ENCODE data around the gene TMBIM1.
"Not testable (repeated sequence)": the region's sequence is repeated elsewhere in the genome, so short reads cannot be mapped to it uniquely, and the experiment has no call there.

The TMBIM1 gene

GRCh38 chr2:218325566-218326160 lies 33.4 kb upstream of the TMBIM1 start:
- no peaks in the 10 kb centered on the region for H3K36me3 Mint-ChIP-seq
- H3K27ac Mint-ChIP-seq = no peak overlapping the region
- H3K4me3 Mint-ChIP-seq = no peak overlapping the region
- DNase-seq (ENCODE audit: low spot score in 2 of 2) (no peak), ATAC-seq (ENCODE audit: low read depth) (no peak)
- H3K27me3 Mint-ChIP-seq = peaks cover 5% of the 10 kb centered on the region
- H3K4me1 Mint-ChIP-seq = peaks cover 39% of the 10 kb centered on the region
- H3K9me3 Mint-ChIP-seq = no peaks in the 10 kb centered on the region

DNA sequence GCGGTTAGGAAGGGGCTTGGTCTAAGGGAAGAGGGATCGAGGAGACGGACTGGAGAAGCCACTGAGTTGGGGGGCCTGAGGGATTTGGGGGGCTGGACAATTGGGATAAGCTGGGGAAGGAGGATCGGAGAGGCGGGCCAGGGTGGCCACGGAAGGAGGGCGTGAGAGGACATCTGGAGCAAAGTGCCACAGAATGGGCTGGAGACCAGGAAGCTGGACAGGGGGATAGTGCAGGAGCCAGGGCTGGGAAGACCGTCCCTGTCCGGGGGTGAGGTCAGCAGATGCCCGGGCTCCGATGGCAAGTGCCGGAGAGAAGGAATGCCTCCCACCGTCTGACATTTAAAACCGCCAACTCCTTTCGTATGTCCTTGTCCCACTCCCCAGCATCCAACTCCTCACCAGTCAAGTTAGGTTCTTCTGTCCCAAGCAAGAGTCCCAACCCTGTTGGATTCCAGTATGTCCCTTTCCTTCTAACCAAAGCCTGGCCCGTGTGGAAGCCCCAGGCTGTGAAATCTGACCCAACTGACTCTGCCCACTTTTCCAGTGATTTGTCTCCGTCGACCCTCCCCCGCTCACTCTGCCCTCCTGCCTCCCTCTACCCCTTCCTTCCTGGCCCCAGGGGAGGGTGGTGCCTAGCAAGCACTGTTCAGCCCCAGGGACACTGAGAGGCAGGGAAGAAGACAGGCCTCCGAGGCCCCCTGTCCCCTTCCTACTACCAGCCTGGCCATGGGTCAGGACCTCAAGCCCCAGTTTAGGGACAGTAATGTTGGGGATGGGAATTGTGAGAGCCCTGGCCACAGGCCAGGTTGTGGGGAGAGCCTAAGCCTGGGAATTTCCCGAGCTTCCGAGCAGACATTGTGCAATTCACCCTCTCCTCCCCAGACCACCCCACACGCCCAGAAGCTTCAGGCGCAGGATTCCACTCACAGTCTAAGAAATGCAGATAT lies 31.5 kb upstream of the TMBIM1 start:
- no peak for ATAC-seq (ENCODE audit: low read depth)
- Mint-ChIP-seq H3K4me3 (peak overlapping the region; percentile 84), H3K36me3 (no peaks in the 10 kb centered on the region), H3K4me1 (peaks cover 29% of the 10 kb centered on the region), H3K27ac (peak overlapping the region; percentile 68), H3K27me3 (peaks cover 5% of the 10 kb centered on the region), H3K9me3 (no peaks in the 10 kb centered on the region)
- no peak for DNase-seq (ENCODE audit: low spot score in 2 of 2)

DNA sequence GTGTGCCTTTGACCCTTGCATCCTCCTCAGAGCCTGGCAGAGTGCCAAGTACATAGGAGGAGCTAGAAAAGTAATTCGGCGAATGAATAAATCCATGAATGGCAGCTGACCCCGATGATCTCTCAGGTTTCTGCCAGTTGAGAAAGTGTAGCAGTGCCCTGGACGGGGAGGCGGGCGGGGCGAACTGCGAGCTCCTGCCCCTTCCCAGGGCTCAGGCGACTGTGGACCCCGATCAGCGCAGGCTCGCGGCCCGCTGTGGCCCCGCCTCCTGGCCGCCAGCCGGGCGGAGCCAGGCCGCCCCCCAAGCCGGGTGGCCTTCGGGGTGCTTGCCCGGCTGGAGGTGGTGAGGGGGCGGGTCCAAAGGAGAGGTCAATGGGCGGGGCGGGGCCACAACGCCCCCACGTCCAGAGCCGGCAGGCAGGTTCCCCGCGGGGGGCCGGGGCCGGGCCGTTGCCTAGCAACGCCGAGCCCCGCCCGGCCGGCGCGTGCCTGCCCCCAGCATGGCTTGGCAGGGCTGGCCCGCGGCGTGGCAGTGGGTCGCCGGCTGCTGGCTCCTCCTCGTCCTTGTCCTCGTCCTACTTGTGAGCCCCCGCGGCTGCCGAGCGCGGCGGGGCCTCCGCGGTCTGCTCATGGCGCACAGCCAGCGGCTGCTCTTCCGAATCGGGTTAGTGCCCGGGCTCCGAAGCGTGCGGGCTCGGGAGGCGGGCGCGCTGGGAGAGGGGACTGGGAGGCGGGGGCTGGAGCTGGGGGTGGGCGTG lies 30.6 kb upstream of the TMBIM1 start:
- Mint-ChIP-seq H3K4me3 (peak overlapping the region; percentile 84), H3K27me3 (peaks cover 5% of the 10 kb centered on the region), H3K36me3 (no peaks in the 10 kb centered on the region), H3K4me1 (peaks cover 29% of the 10 kb centered on the region), H3K9me3 (no peaks in the 10 kb centered on the region), H3K27ac (peak overlapping the region; percentile 68)
- DNase-seq (ENCODE audit: low spot score in 2 of 2) = peak; percentile 25 to 41
- ATAC-seq (ENCODE audit: low read depth) = peak; percentile 69

GRCh38 chr2:218320704-218321336 lies 28.5 kb upstream of the TMBIM1 start:
- Mint-ChIP-seq H3K9me3 (no peaks in the 10 kb centered on the region), H3K27ac (no peak overlapping the region), H3K4me1 (peaks cover 32% of the 10 kb centered on the region), H3K36me3 (no peaks in the 10 kb centered on the region), H3K4me3 (peak overlapping the region; percentile 29), H3K27me3 (peaks cover 5% of the 10 kb centered on the region)
- ATAC-seq (ENCODE audit: low read depth) (peak; percentile 57), DNase-seq (ENCODE audit: low spot score in 2 of 2) (peak in 1 of 2 donors; percentile 10)

DNA sequence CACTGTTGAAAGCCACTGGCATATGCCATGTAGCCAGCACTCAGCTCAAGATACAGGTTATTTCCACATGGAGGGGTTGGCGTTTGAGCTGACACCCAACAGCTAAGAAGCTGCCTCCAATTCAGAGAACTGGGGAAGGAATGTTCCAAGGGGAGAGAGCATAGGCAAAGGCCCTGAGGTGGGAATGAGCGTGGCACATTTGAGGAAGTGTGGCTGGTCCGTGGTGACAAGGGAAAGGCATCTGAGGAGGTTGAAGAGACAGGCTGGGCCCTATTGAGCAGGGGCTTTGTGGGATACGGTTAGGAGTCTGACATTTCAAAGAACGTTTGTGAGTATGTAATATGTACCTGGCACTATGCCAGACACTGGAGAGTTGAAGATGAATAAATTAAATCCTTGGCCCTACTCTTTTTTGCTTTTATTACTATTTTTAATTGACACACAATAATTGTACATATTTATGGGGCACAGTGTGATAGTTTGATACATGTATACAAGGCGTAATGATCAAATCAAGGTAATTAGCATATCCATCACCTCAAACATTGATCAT lies 27.6 kb upstream of the TMBIM1 start:
- no peaks in the 10 kb centered on the region for H3K36me3 Mint-ChIP-seq
- peaks cover 5% of the 10 kb centered on the region for H3K27me3 Mint-ChIP-seq
- H3K4me3 Mint-ChIP-seq = no peak overlapping the region
- ATAC-seq (ENCODE audit: low read depth) (no peak), DNase-seq (ENCODE audit: low spot score in 2 of 2) (no peak)
- H3K9me3 Mint-ChIP-seq = no peaks in the 10 kb centered on the region
- no peak overlapping the region for H3K27ac Mint-ChIP-seq
- peaks cover 34% of the 10 kb centered on the region for H3K4me1 Mint-ChIP-seq

- H3K27ac Mint-ChIP-seq = no peak overlapping the region
Measured at GRCh38 chr2:218318241-218318640, 25.9 kb upstream of the TMBIM1 start.

GRCh38 chr2:218317835-218318234 lies 25.5 kb upstream of the TMBIM1 start:
- Mint-ChIP-seq H3K36me3 (no peaks in the 10 kb centered on the region), H3K9me3 (no peaks in the 10 kb centered on the region), H3K4me1 (peaks cover 25% of the 10 kb centered on the region), H3K4me3 (no peak overlapping the region), H3K27me3 (no peaks in the 10 kb centered on the region), H3K27ac (no peak overlapping the region)
- no peak for ATAC-seq (ENCODE audit: low read depth)
- DNase-seq (ENCODE audit: low spot score in 2 of 2) = no peak

More at GRCh38 chr2:218318241-218318640, 25.9 kb upstream of the TMBIM1 start:
- Mint-ChIP-seq H3K4me1 (peaks cover 26% of the 10 kb centered on the region), H3K27me3 (no peaks in the 10 kb centered on the region), H3K4me3 (no peak overlapping the region), H3K36me3 (no peaks in the 10 kb centered on the region), H3K9me3 (no peaks in the 10 kb centered on the region)
- ATAC-seq (ENCODE audit: low read depth) = no peak
- no peak for DNase-seq (ENCODE audit: low spot score in 2 of 2)

DNA sequence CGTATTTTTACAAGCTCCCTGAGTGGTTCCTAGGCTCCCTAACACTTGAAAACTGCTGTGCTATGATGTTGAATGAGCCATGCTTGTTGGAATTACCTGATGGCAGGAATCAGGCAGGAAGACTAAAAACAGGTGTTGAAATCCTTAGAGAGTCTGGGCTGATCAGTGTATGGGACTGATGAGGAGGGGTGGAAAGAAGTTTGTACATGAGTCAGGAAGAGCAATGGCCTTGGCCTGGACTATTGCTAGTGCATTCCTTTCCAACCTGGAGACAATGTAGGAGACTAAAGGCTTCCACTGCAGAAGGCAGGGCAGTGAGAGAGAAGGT lies 25.0 kb upstream of the TMBIM1 start:
- Mint-ChIP-seq H3K9me3 (no peaks in the 10 kb centered on the region), H3K27ac (no peak overlapping the region), H3K36me3 (no peaks in the 10 kb centered on the region), H3K4me3 (no peak overlapping the region), H3K27me3 (no peaks in the 10 kb centered on the region), H3K4me1 (peaks cover 21% of the 10 kb centered on the region)
- DNase-seq (ENCODE audit: low spot score in 2 of 2) (no peak), ATAC-seq (ENCODE audit: low read depth) (no peak)

GRCh38 chr2:218315397-218315796 lies 23.1 kb upstream of the TMBIM1 start:
- Mint-ChIP-seq H3K4me3 (no peak overlapping the region), H3K4me1 (peaks cover 7% of the 10 kb centered on the region), H3K27ac (no peak overlapping the region)

GRCh38 chr2:218314764-218315163 lies 22.5 kb upstream of the TMBIM1 start:
- H3K27me3 Mint-ChIP-seq; H3K4me1 Mint-ChIP-seq; H3K4me3 Mint-ChIP-seq; H3K36me3 Mint-ChIP-seq; H3K27ac Mint-ChIP-seq; H3K9me3 Mint-ChIP-seq; DNase-seq (ENCODE audit: low spot score in 2 of 2); ATAC-seq (ENCODE audit: low read depth): not testable (repeated sequence)

More at GRCh38 chr2:218315397-218315796, 23.1 kb upstream of the TMBIM1 start:
- H3K9me3 Mint-ChIP-seq = no peaks in the 10 kb centered on the region
- ATAC-seq (ENCODE audit: low read depth) (no peak), DNase-seq (ENCODE audit: low spot score in 2 of 2) (no peak)
- no peaks in the 10 kb centered on the region for H3K27me3 Mint-ChIP-seq
- no peaks in the 10 kb centered on the region for H3K36me3 Mint-ChIP-seq

DNA sequence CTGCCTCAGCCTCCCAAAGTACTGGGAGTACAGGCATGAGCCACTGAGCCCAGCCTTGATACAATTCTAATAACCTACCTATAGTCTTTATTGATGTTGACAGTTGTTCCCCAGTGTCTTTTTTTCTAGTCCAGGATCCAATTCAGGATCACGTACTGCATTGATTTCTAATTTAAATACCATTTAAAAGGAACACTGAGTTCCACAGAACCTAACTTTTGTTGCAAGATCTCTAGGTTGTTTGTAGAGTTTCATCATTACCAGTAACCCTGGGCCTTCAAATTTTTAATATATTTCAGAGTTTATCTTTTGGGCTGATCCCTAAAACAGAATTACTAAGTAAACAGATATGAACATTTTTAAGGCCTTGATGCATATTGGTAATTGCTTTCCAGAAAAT lies 21.1 kb upstream of the TMBIM1 start:
- Mint-ChIP-seq H3K36me3 (no peaks in the 10 kb centered on the region), H3K9me3 (no peaks in the 10 kb centered on the region), H3K27me3 (peaks cover 1% of the 10 kb centered on the region), H3K4me1 (peaks cover 7% of the 10 kb centered on the region), H3K4me3 (no peak overlapping the region), H3K27ac (no peak overlapping the region)
- ATAC-seq (ENCODE audit: low read depth) (no peak), DNase-seq (ENCODE audit: low spot score in 2 of 2) (no peak)

DNA sequence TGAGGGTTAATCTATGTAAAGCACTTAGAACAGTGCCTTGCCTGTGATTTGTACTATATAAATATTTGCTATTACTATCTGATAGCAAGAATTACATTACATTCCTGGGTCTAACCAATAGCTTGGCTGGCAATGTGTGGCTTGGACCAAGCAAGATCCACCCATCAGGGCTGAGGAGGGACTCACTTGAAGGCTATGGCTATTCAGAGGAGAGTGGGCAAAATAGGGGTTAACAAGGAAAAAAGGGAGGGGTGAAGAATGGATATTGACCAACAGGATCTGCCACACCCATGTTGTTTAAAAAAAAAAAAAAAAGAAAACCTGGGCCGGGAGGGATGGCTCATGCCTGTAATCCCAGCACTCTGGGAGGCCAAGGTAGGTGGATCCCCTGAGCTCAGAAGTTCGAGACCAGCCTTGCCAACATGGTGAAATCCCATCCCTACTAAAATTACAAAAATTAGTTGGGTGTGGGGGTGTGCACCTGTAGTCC lies 20.0 kb upstream of the TMBIM1 start:
- Mint-ChIP-seq H3K27me3 (peaks cover 1% of the 10 kb centered on the region), H3K27ac (no peak overlapping the region), H3K36me3 (no peaks in the 10 kb centered on the region), H3K4me1 (peaks cover 7% of the 10 kb centered on the region), H3K9me3 (no peaks in the 10 kb centered on the region), H3K4me3 (no peak overlapping the region)
- ATAC-seq (ENCODE audit: low read depth) = no peak
- no peak for DNase-seq (ENCODE audit: low spot score in 2 of 2)

DNA sequence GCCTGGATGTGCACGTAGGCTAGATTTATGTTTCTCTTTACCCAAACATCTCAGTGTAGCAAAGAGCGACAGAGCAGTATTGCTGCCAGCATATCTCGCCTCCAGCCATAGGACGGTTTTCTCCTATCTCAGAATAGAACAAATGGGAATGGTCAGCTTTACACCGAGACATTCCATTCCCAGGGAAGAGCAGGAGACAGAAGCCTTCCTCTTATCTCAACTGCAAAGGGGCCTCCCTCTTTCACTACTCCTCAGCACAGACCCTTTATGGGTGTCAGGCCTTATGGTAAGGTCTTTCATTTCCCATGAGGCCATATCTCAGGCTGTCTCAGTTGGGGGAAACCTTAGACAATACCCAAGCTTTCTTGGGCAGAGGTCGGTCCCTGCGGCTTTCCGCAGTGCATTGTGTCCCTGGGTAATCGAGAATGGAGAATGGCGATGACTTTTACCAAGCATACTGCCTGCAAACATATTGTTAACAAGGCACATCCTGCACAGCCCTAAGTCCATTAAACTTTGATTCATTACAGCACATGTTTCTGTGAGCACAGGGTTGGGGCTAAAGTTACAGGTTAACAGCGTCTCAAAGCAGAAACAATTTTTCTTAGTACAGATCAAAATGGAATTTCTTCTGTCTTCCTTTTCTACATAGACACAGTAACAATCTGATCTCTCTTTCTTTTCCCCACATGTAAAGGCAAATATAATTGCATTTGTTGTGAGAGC lies 19.4 kb upstream of the TMBIM1 start:
- not testable (repeated sequence) for H3K36me3 Mint-ChIP-seq; DNase-seq (ENCODE audit: low spot score in 2 of 2); ATAC-seq (ENCODE audit: low read depth); H3K4me1 Mint-ChIP-seq; H3K27ac Mint-ChIP-seq; H3K9me3 Mint-ChIP-seq; H3K4me3 Mint-ChIP-seq; H3K27me3 Mint-ChIP-seq
